Sigmoid colon (tissue), 4 donors: ENCODE measurements around the gene ZC3H13.

Experiments used
- EP300 ChIP-seq, 4 donors: sonication (generic); formaldehyde crosslinking; IDR thresholded peaks; one replicate each; pipeline ENCODE4 v1.6.1; 2017; ENCODE audit warnings: antibody characterized with exemption in 4 of 4
- POLR2A ChIP-seq, 2 donors: fragments of 450-650 bp; IDR thresholded peaks; one replicate each; pipeline ENCODE4 v1.6.1; 2016; ENCODE audit warnings: antibody characterized with exemption in 2 of 2, mild to moderate bottlenecking in 2 of 2, moderate library complexity in 2 of 2

DNA sequence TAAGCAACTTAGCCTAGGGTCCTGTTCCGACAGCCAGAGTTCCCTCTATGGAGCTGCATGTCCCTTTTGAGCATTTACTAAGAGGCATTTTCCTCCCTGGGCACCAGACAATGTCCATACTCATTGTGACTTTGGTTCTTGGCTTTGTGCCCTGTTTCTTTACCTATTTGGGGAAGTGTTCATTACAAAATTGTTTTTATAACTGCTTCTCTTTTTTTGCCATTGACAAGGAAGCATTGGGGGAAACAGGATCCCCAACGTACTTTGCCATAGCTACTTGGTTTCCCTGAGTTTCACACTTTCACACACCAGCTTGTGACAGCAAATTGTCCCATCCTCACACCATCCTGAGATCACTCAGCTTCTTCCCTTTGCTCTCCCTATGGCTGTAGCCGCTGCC lies 119.9 kb downstream of the ZC3H13 start:
- TF ChIP-seq POLR2A (IDR thresholded peaks at IDR 0.05) = no peak
- no peak for TF ChIP-seq EP300 (IDR thresholded peaks at IDR 0.05)
